H9 (cell line): Measurements from ENCODE around the gene ARHGEF6. TPM values are rescaled to one million over a fixed set of nuclear protein-coding genes. Genes with fewer than 3 reads are reported as not detected.

Experiments
- DNase-seq: peaks from one replicate; pipeline ENCODE4 v3.0.0-alpha.2; 2017
- H2AFZ ChIP-seq: one replicate; pipeline ENCODE4 v1.6.1; 2013; ENCODE audit warnings: mild to moderate bottlenecking, low read length, control low read depth, moderate library complexity
- H2AK5ac ChIP-seq: 2 replicates; pipeline ENCODE4 v1.6.1; 2013; ENCODE audit warnings: low read length, control low read depth, mixed read lengths; ENCODE audit not compliant: insufficient read length
- H2BK120ac ChIP-seq: one replicate; pipeline ENCODE4 v1.6.1; 2013; ENCODE audit warnings: low read depth, mild to moderate bottlenecking, low read length, control low read depth, inconsistent platforms; ENCODE audit not compliant: poor library complexity, severe bottlenecking
- H2BK12ac ChIP-seq: 2 replicates; pipeline ENCODE4 v1.6.1; 2013; ENCODE audit warnings: low read length, control low read depth, mixed read lengths, low read depth; ENCODE audit not compliant: insufficient read length
- H2BK15ac ChIP-seq: 2 replicates; pipeline ENCODE4 v1.6.1; 2013; ENCODE audit warnings: low read depth, low read length, control low read depth
- H2BK20ac ChIP-seq: one replicate; pipeline ENCODE4 v1.6.1; 2013; ENCODE audit warnings: low read depth, mild to moderate bottlenecking, low read length, control low read depth, inconsistent platforms; ENCODE audit not compliant: poor library complexity, severe bottlenecking
- H2BK5ac ChIP-seq: 2 replicates; pipeline ENCODE4 v1.6.1; 2013; ENCODE audit warnings: low read length, control low read depth, mixed read lengths; ENCODE audit not compliant: insufficient read length
- H3K14ac ChIP-seq: 2 replicates; pipeline ENCODE4 v1.6.1; 2013; ENCODE audit warnings: low read length, control low read depth; ENCODE audit not compliant: insufficient read depth
- H3K18ac ChIP-seq: 2 replicates; pipeline ENCODE4 v1.6.1; 2013; ENCODE audit warnings: low read depth, mild to moderate bottlenecking, mixed read lengths, low read length, control low read depth; ENCODE audit not compliant: insufficient read length
- H3K23ac ChIP-seq: 2 replicates; pipeline ENCODE4 v1.6.1; 2013; ENCODE audit warnings: low read length, control low read depth, mixed read lengths, low read depth; ENCODE audit not compliant: insufficient read length
- H3K23me2 ChIP-seq: 2 replicates; pipeline ENCODE4 v1.6.1; 2013; ENCODE audit warnings: low read depth, mild to moderate bottlenecking, mixed read lengths, low read length, control low read depth; ENCODE audit not compliant: insufficient read length, poor library complexity, severe bottlenecking
- H3K27ac ChIP-seq: 2 replicates; pipeline ENCODE4 v1.5.1; 2013; ENCODE audit warnings: low read length, control low read depth, mixed read lengths, low read depth; ENCODE audit not compliant: insufficient read length
- H3K27me3 ChIP-seq: 2 replicates; pipeline ENCODE4 v1.6.1; 2013; ENCODE audit warnings: low read length, control low read depth, inconsistent platforms; ENCODE audit not compliant: insufficient read depth
- H3K4ac ChIP-seq: 2 replicates; pipeline ENCODE4 v1.6.1; 2013; ENCODE audit warnings: low read depth, mild to moderate bottlenecking, control low read depth, inconsistent platforms, low read length, moderate library complexity
- H3K4me1 ChIP-seq: 2 replicates; pipeline ENCODE4 v1.6.1; 2013; ENCODE audit warnings: low read length, control low read depth, inconsistent platforms; ENCODE audit not compliant: insufficient read depth
- H3K4me2 ChIP-seq: 2 replicates; pipeline ENCODE4 v1.6.1; 2013; ENCODE audit warnings: low read length, control low read depth, mixed read lengths; ENCODE audit not compliant: insufficient read length, insufficient read depth
- H3K56ac ChIP-seq: 2 replicates; pipeline ENCODE4 v1.6.1; 2013; ENCODE audit warnings: low read depth, mild to moderate bottlenecking, mixed read lengths, low read length, control low read depth; ENCODE audit not compliant: insufficient read length
- H3K79me1 ChIP-seq: 2 replicates; pipeline ENCODE4 v1.6.1; 2013; ENCODE audit warnings: low read depth, mild to moderate bottlenecking, moderate library complexity, low read length, control low read depth, inconsistent platforms; ENCODE audit not compliant: insufficient read depth, poor library complexity, severe bottlenecking
- H3K79me2 ChIP-seq: 2 replicates; pipeline ENCODE4 v1.6.1; 2013; ENCODE audit warnings: low read length, control low read depth, inconsistent platforms; ENCODE audit not compliant: insufficient read depth
- H3K9ac ChIP-seq: 2 replicates; pipeline ENCODE4 v1.6.1; 2013; ENCODE audit warnings: low read length, control low read depth, mixed read lengths; ENCODE audit not compliant: insufficient read length; ENCODE audit errors: extremely low read depth
- H3K9me3 ChIP-seq: one replicate; pipeline ENCODE4 v1.6.1; 2013; ENCODE audit warnings: low read depth, low read length, inconsistent platforms; ENCODE audit not compliant: control insufficient read depth
- H3T11ph ChIP-seq: one replicate; pipeline ENCODE4 v1.6.1; 2013; ENCODE audit warnings: mild to moderate bottlenecking, low read length, control low read depth, inconsistent platforms
- H4K20me1 ChIP-seq: one replicate; pipeline ENCODE4 v1.6.1; 2013; ENCODE audit not compliant: control insufficient read depth, insufficient read length, insufficient read depth
- H4K5ac ChIP-seq: 2 replicates; pipeline ENCODE4 v1.6.1; 2013; ENCODE audit warnings: low read depth, mild to moderate bottlenecking, mixed read lengths, low read length, control low read depth; ENCODE audit not compliant: insufficient read length
- H4K8ac ChIP-seq: replicated peaks from 2 replicates; pipeline ENCODE4 v1.6.1; 2013; ENCODE audit warnings: low read length, control low read depth, mixed read lengths, low read depth; ENCODE audit not compliant: insufficient read length
- H4K91ac ChIP-seq: 2 replicates; pipeline ENCODE4 v1.6.1; 2013; ENCODE audit warnings: low read depth, mild to moderate bottlenecking, moderate library complexity, mixed read lengths, low read length, control low read depth; ENCODE audit not compliant: insufficient read length
- H3K27ac Mint-ChIP-seq, 3 experiments: 2 replicates in 2 of 3; 3 replicates in 1 of 3; pipeline ENCODE4 v1.8.0; 2020 to 2021; ENCODE audit warnings: mixed read lengths in 3 of 3, mild to moderate bottlenecking in 1 of 3, moderate library complexity in 1 of 3
- H3K27me3 Mint-ChIP-seq: 2 replicates; pipeline ENCODE4 v1.8.0; 2021; ENCODE audit warnings: low read depth, mild to moderate bottlenecking, moderate library complexity, mixed read lengths
- H3K36me3 Mint-ChIP-seq, 3 experiments: 2 replicates in 2 of 3; 3 replicates in 1 of 3; pipeline ENCODE4 v1.8.0; 2020 to 2021; ENCODE audit warnings: low read depth in 3 of 3, mixed read lengths in 3 of 3; ENCODE audit not compliant: insufficient read depth in 1 of 3
- H3K4me1 Mint-ChIP-seq, 2 experiments: 2 replicates each; pipeline ENCODE4 v1.8.0; 2020; ENCODE audit warnings: mixed read lengths in 2 of 2
- H3K4me3 Mint-ChIP-seq, 2 experiments: 2 replicates in 1 of 2; 3 replicates in 1 of 2; pipeline ENCODE4 v1.8.0; 2020 to 2021; ENCODE audit warnings: mild to moderate bottlenecking in 2 of 2, mixed read lengths in 2 of 2, moderate library complexity in 1 of 2
- H3K9me3 Mint-ChIP-seq, 2 experiments: 2 replicates in 1 of 2; 3 replicates in 1 of 2; pipeline ENCODE4 v1.8.0; 2020; ENCODE audit warnings: mild to moderate bottlenecking in 2 of 2, mixed read lengths in 2 of 2, moderate library complexity in 1 of 2
- WGBS: extraction: QIAGEN DNeasy Blood & Tissue Kit; methylation state at CpG from one replicate; pipeline ENCODE4 v1.1.7; 2013; ENCODE audit warnings: missing lambda C conversion rate, low lambda C conversion rate, mixed read lengths; ENCODE audit not compliant: insufficient read length; ENCODE audit errors: extremely low coverage; 5-methylcytosine and 5-hydroxymethylcytosine counted together
- total RNA-seq: library from RNA; stranded (reverse); gene quantifications from 2 replicates; pipeline ENCODE4 v1.2.1, GENCODE V29; 2021
- TF ChIP-seq, protein P1 (sequence below): fragments of 200-600 bp; sonication (generic); conservative IDR thresholded peaks from 3 replicates; pipeline ENCODE4 v1.8.0; 2021; ENCODE audit warnings: antibody characterized with exemption, mild to moderate bottlenecking

The ARHGEF6 gene
- total RNA-seq, 1 experiment from 2014 or later = 3.6 TPM

- Mint-ChIP-seq H3K4me1 (no peaks in the 10 kb centered on the region), H3K4me3 (no peak overlapping the region), H3K27me3 (peaks cover 3% of the 10 kb centered on the region; the same call in 1 of the 2 replicates), H3K9me3 (peaks cover 60 to 62% of the 10 kb centered on the region in 2 experiments), H3K36me3 (peaks cover 0 to 9% (median 3%) of the 10 kb centered on the region in 3 experiments; a peak in 5 of 7 replicates), H3K27ac (no peak overlapping the region)
- Histone ChIP-seq H2BK15ac (no peak overlapping the region), H3K27me3 (no peaks in the 10 kb centered on the region), H3K23ac (no peak overlapping the region), H4K91ac (no peak overlapping the region), H3K18ac (no peak overlapping the region), H3K14ac (no peak overlapping the region), H3K79me1 (no peaks in the 10 kb centered on the region), H3K9me3 (peaks cover 60% of the 10 kb centered on the region), H2BK12ac (no peak overlapping the region), H3K23me2 (no peaks in the 10 kb centered on the region), H4K5ac (no peak overlapping the region), H3K56ac (no peak overlapping the region), H3K4ac (no peak overlapping the region), H2BK5ac (no peak overlapping the region), H3K4me2 (no peak overlapping the region), H3K79me2 (no peaks in the 10 kb centered on the region), H3T11ph (no peak overlapping the region), H3K9ac (no peak overlapping the region), H2BK20ac (no peak overlapping the region), H3K27ac (no peak overlapping the region), H4K20me1 (no peaks in the 10 kb centered on the region), H4K8ac (no peak overlapping the region), H2BK120ac (no peak overlapping the region), H3K4me1 (no peaks in the 10 kb centered on the region), H2AK5ac (no peak overlapping the region), H2AFZ (no peak overlapping the region)
- no CpG with 5 or more reads among the region's 10 CpGs for WGBS
- TF ChIP-seq, protein P1, sequence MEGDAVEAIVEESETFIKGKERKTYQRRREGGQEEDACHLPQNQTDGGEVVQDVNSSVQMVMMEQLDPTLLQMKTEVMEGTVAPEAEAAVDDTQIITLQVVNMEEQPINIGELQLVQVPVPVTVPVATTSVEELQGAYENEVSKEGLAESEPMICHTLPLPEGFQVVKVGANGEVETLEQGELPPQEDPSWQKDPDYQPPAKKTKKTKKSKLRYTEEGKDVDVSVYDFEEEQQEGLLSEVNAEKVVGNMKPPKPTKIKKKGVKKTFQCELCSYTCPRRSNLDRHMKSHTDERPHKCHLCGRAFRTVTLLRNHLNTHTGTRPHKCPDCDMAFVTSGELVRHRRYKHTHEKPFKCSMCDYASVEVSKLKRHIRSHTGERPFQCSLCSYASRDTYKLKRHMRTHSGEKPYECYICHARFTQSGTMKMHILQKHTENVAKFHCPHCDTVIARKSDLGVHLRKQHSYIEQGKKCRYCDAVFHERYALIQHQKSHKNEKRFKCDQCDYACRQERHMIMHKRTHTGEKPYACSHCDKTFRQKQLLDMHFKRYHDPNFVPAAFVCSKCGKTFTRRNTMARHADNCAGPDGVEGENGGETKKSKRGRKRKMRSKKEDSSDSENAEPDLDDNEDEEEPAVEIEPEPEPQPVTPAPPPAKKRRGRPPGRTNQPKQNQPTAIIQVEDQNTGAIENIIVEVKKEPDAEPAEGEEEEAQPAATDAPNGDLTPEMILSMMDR = no peak
- DNase-seq = no peak
Observed at GRCh38 chrX:136667446-136668168, 113.1 kb downstream of the ARHGEF6 start.
